HG03378 (cell line): ENCODE data around the gene KLK5.
"Not testable (repeated sequence)": the region's sequence is repeated elsewhere in the genome, so short reads cannot be mapped to it uniquely, and the experiment has no call there.

ENCODE experiments used
- ATAC-seq: cut with Tn5 transposase; IDR thresholded peaks from one replicate; pipeline ENCODE4 v1.9.1; 2021; ENCODE audit warnings: mild to moderate bottlenecking, moderate library complexity; ENCODE audit not compliant: unreplicated experiment

The KLK5 gene

GRCh38 chr19:50952910-50953309 is at the start of gene KLK5:
KLK5 (minus strand) TSS chr19:50953038; CDS start chr19:50952657, 381 bp downstream.
- no peak for ATAC-seq

GRCh38 chr19:51002089-51002532 is 49.3 kb upstream of the KLK5 start:
- no peak for ATAC-seq

GRCh38 chr19:51001515-51001914 is 48.7 kb upstream of the KLK5 start, which contains the start of gene KLK8:
KLK8 (minus strand) TSS chr19:51001604; CDS start chr19:51001167, 437 bp downstream.
- no peak for ATAC-seq

GRCh38 chr19:51000981-51001380 is 48.1 kb upstream of the KLK5 start:
- ATAC-seq: no peak

- no peak for ATAC-seq
Observed at GRCh38 chr19:51000426-51000825, 47.6 kb upstream of the KLK5 start.

- no peak for ATAC-seq
Observed at GRCh38 chr19:50998686-50999085, 45.8 kb upstream of the KLK5 start.

GRCh38 chr19:50998061-50998460 is 45.2 kb upstream of the KLK5 start:
- no peak for ATAC-seq

- ATAC-seq: no peak
Observed at GRCh38 chr19:50994129-50994528, 41.3 kb upstream of the KLK5 start.

- ATAC-seq: no peak
Observed at GRCh38 chr19:50992666-50993035, 39.8 kb upstream of the KLK5 start.

- not testable (repeated sequence) for ATAC-seq
Observed at GRCh38 chr19:50984416-50984815, 31.6 kb upstream of the KLK5 start.

- no peak for ATAC-seq
Observed at GRCh38 chr19:50983625-50984292, 30.9 kb upstream of the KLK5 start, which contains the start of gene KLK7. KLK7 (minus strand) TSS chr19:50983917; CDS start chr19:50982399, 1,518 bp downstream.

- ATAC-seq: no peak
Observed at GRCh38 chr19:50982186-50982585, 29.3 kb upstream of the KLK5 start.

- ATAC-seq: no peak
Observed at GRCh38 chr19:50981587-50982146, 28.8 kb upstream of the KLK5 start.

- ATAC-seq: no peak
Observed at GRCh38 chr19:50980208-50980607, 27.4 kb upstream of the KLK5 start.

- ATAC-seq: no peak
Observed at GRCh38 chr19:50979758-50980157, 26.9 kb upstream of the KLK5 start.

GRCh38 chr19:50978772-50979390 is 26.0 kb upstream of the KLK5 start:
- ATAC-seq: no peak

GRCh38 chr19:50977626-50978025 is 24.8 kb upstream of the KLK5 start:
- ATAC-seq: no peak

GRCh38 chr19:50975766-50976165 is 22.9 kb upstream of the KLK5 start:
- no peak for ATAC-seq

GRCh38 chr19:50974702-50975556 is 22.1 kb upstream of the KLK5 start:
- ATAC-seq: no peak

- no peak for ATAC-seq
Observed at GRCh38 chr19:50972795-50973376, 20.0 kb upstream of the KLK5 start.

- not testable (repeated sequence) for ATAC-seq
Observed at GRCh38 chr19:50969810-50970209, 17.0 kb upstream of the KLK5 start.
